DOHH2 (cell line): ENCODE results near the gene MGMT.

Source experiments
- H3F3A ChIP-seq: fragments of 200-600 bp; sonication (generic), shearing (Covaris generic); 2 replicates; pipeline ENCODE4 v1.6.0; 2016; ENCODE audit warnings: antibody characterized with exemption, mild to moderate bottlenecking; ENCODE audit not compliant: control insufficient read depth, insufficient read depth
- H3K27ac ChIP-seq: fragments of 200-600 bp; sonication (generic); 2 replicates; pipeline ENCODE4 v1.5.1; 2014; ENCODE audit warnings: low read depth, mild to moderate bottlenecking, low read length, moderate library complexity
- H3K27me3 ChIP-seq: fragments of 200-600 bp; sonication (generic); 2 replicates; pipeline ENCODE4 v1.6.1; 2014; ENCODE audit warnings: mild to moderate bottlenecking, low read length, mixed read lengths; ENCODE audit not compliant: control insufficient read depth
- H3K36me3 ChIP-seq: fragments of 200-600 bp; sonication (generic); 2 replicates; pipeline ENCODE4 v1.6.1; 2014; ENCODE audit warnings: mild to moderate bottlenecking, low read length, moderate library complexity, mixed read lengths; ENCODE audit not compliant: control insufficient read depth
- H3K4me1 ChIP-seq: fragments of 200-600 bp; sonication (generic); 2 replicates; pipeline ENCODE4 v1.6.1; 2014; ENCODE audit warnings: mild to moderate bottlenecking, low read length, mixed read lengths; ENCODE audit not compliant: control insufficient read depth
- H3K4me2 ChIP-seq: fragments of 200-600 bp; sonication (generic); 2 replicates; pipeline ENCODE4 v1.6.0; 2014; ENCODE audit warnings: mild to moderate bottlenecking, low read length, moderate library complexity
- H3K4me3 ChIP-seq: fragments of 200-600 bp; sonication (generic); 2 replicates; pipeline ENCODE4 v1.5.1; 2014; ENCODE audit warnings: mild to moderate bottlenecking, low read length, mixed read lengths
- H3K79me2 ChIP-seq: fragments of 200-600 bp; sonication (generic); 2 replicates; pipeline ENCODE4 v1.6.1; 2014; ENCODE audit warnings: mild to moderate bottlenecking, low read length, mixed read lengths; ENCODE audit not compliant: control insufficient read depth
- H3K9me2 ChIP-seq: fragments of 200-600 bp; sonication (generic); replicated peaks from 2 replicates; pipeline ENCODE4 v1.6.1; 2014; ENCODE audit warnings: mild to moderate bottlenecking, low read length, mixed read lengths; ENCODE audit not compliant: control insufficient read depth
- H3K9me3 ChIP-seq: fragments of 200-600 bp; sonication (generic); 2 replicates; pipeline ENCODE4 v1.6.1; 2014; ENCODE audit warnings: antibody characterized with exemption, low read length, mixed read lengths; ENCODE audit not compliant: control insufficient read depth, insufficient read depth
- H4K20me1 ChIP-seq: fragments of 200-600 bp; sonication (generic); 2 replicates; pipeline ENCODE4 v1.6.0; 2014; ENCODE audit warnings: low read depth, mild to moderate bottlenecking, antibody characterized with exemption, low read length, moderate library complexity; ENCODE audit not compliant: control insufficient read depth, insufficient read depth
- CTCF ChIP-seq: fragments of 200-600 bp; sonication (generic); IDR thresholded peaks from one replicate; pipeline ENCODE4 v1.5.1; 2014; ENCODE audit warnings: antibody characterized with exemption, mild to moderate bottlenecking, low read depth, low read length; ENCODE audit not compliant: poor library complexity, severe bottlenecking
- EZH2phosphoT487 ChIP-seq: fragments of 200-600 bp; sonication (generic); IDR thresholded peaks from 2 replicates; pipeline ENCODE4 v1.6.1; 2017; ENCODE audit warnings: borderline replicate concordance, mild to moderate bottlenecking, antibody characterized with exemption, low read length, moderate library complexity, mixed read lengths

The MGMT gene

GRCh38 chr10:129522041-129522585, 55.1 kb downstream of the MGMT start:
- Histone ChIP-seq H3K4me2 (no peak overlapping the region), H3K9me3 (peaks cover 6% of the 10 kb centered on the region; the same call in 1 of the 2 replicates)
- TF ChIP-seq CTCF (no peak), EZH2phosphoT487 (no peak)

GRCh38 chr10:129523031-129523722, 56.1 kb downstream of the MGMT start:
- peaks cover 3% of the 10 kb centered on the region; the same call in 1 of the 2 replicates for H3K9me3 ChIP-seq
- H3K9me2 ChIP-seq, result no peaks in the 10 kb centered on the region
- no peaks in the 10 kb centered on the region for H3K79me2 ChIP-seq
- H3K36me3 ChIP-seq, result no peaks in the 10 kb centered on the region
- H3K4me1 ChIP-seq, result no peaks in the 10 kb centered on the region
- no peak overlapping the region for H3K4me2 ChIP-seq
- no peaks in the 10 kb centered on the region for H3K27me3 ChIP-seq
- H4K20me1 ChIP-seq, result no peaks in the 10 kb centered on the region
- H3F3A ChIP-seq, result no peaks in the 10 kb centered on the region
- no peak overlapping the region for H3K4me3 ChIP-seq
- no peak overlapping the region for H3K27ac ChIP-seq
- no peak for TF ChIP-seq EZH2phosphoT487
- no peak for TF ChIP-seq CTCF

More at GRCh38 chr10:129522041-129522585, 55.1 kb downstream of the MGMT start:
- no peaks in the 10 kb centered on the region for H3K9me2 ChIP-seq
- no peaks in the 10 kb centered on the region for H3K79me2 ChIP-seq
- no peaks in the 10 kb centered on the region for H3K36me3 ChIP-seq
- H3F3A ChIP-seq, result no peaks in the 10 kb centered on the region
- H3K27me3 ChIP-seq, result no peaks in the 10 kb centered on the region
- H3K27ac ChIP-seq, result no peak overlapping the region
- no peaks in the 10 kb centered on the region for H4K20me1 ChIP-seq
- H3K4me3 ChIP-seq, result no peak overlapping the region
- no peaks in the 10 kb centered on the region for H3K4me1 ChIP-seq

GRCh38 chr10:129523723-129524316, 56.8 kb downstream of the MGMT start:
- H3K4me3 ChIP-seq, result no peak overlapping the region
- no peak overlapping the region for H3K4me2 ChIP-seq
- H3K36me3 ChIP-seq, result no peaks in the 10 kb centered on the region
- peaks cover 3% of the 10 kb centered on the region; the same call in 1 of the 2 replicates for H3K9me3 ChIP-seq
- no peaks in the 10 kb centered on the region for H3K79me2 ChIP-seq
- H3K4me1 ChIP-seq, result no peaks in the 10 kb centered on the region
- H3F3A ChIP-seq, result no peaks in the 10 kb centered on the region
- no peak overlapping the region for H3K27ac ChIP-seq
- H3K9me2 ChIP-seq, result no peaks in the 10 kb centered on the region
- no peak for TF ChIP-seq CTCF
- no peak for TF ChIP-seq EZH2phosphoT487
- H3K27me3 ChIP-seq, result no peaks in the 10 kb centered on the region
- H4K20me1 ChIP-seq, result no peaks in the 10 kb centered on the region
